ENCODE data around the gene TUT4. TPM values are rescaled to one million over a fixed set of nuclear protein-coding genes. Genes with fewer than 3 reads are reported as not detected.

TUT4 gene
- total RNA-seq, 1 experiment from 2014 or later = 67.4 TPM

GRCh38 chr1:52404116-52404974 is 148.5 kb downstream of the TUT4 start, which contains the start of the genes ORC1 and PRPF38A:
Gene ORC1 (minus strand): TSS chr1:52404423. CDS start chr1:52402223, 2,200 bp downstream.
Gene PRPF38A (plus strand): TSS chr1:52404602. CDS start chr1:52404750, 148 bp downstream.
- CTCF ChIA-PET = no interaction called here
- Histone ChIP-seq H3K4me3 (ENCODE audit: low read depth in 2 of 2, low read length in 2 of 2) (peak within 1 kb of the TSS; percentile 93 to 98), H3K9me3 (ENCODE audit: control insufficient read depth, insufficient read depth, low read depth, low read length) (no peaks in the 10 kb centered on the region), H3K4me1 (ENCODE audit: control insufficient read depth, insufficient read depth, low read length) (peaks cover 16% of the 10 kb centered on the region; the same call in 1 of the 2 replicates), H3K36me3 (ENCODE audit: control insufficient read depth, insufficient read depth, low read length) (peaks cover 13% of the 10 kb centered on the region), H3K27ac (ENCODE audit: low read length) (peak within 1 kb of the TSS; percentile 99), H3K27me3 (ENCODE audit: control insufficient read depth, insufficient read depth, low read length) (no peaks in the 10 kb centered on the region)
- BruUV-seq (replicated peaks) = TSS peak; percentile 88
- intact Hi-C loops (cut with micrococcal nuclease; ENCODE audit: unreplicated experiment) = no loop called here
- DNase-seq (ENCODE audit: low read depth, low spot score) (peak; percentile 82), ATAC-seq (peak; percentile 99)
- TF ChIP-seq CTCF (IDR thresholded peaks at IDR 0.05) (no peak; the same call in 1 of the 2 replicates), SIN3A (IDR thresholded peaks at IDR 0.05; ENCODE audit: borderline replicate concordance, insufficient read depth, low read depth, low read length) (peak; percentile 95; the same call in 1 of the 2 replicates), REST (IDR thresholded peaks at IDR 0.05; ENCODE audit: insufficient read depth in 1 of 2, low read depth in 2 of 2, low read length in 1 of 2) (no peak), POLR2AphosphoS5 (IDR thresholded peaks at IDR 0.05; ENCODE audit: low read depth, low read length) (peak; percentile 92)
- POLR2A ChIA-PET = interaction anchor here (0.5 kb wide), 1 partner anchor 292 kb away, joined by 8 read pairs; no protein-coding TSS in a partner anchor
- in situ Hi-C loops (cut with HindIII; ENCODE audit: low pct_unique_long_range_greater_than_20kb, low sequenced_read_pairs) = no loop called here

- peak overlapping the region; percentile 93 to 98 for H3K4me3 ChIP-seq (ENCODE audit: low read depth in 2 of 2, low read length in 2 of 2)
- intact Hi-C loops (cut with micrococcal nuclease; ENCODE audit: unreplicated experiment) (no loop called here), in situ Hi-C loops (cut with HindIII; ENCODE audit: low pct_unique_long_range_greater_than_20kb, low sequenced_read_pairs) (no loop called here)
- TSS peak; percentile 74 for BruUV-seq (replicated peaks)
- TF ChIP-seq TCF7L2 (IDR thresholded peaks at IDR 0.05; ENCODE audit: low read depth, low read length) = no peak
- TF ChIP-seq CTCF (IDR thresholded peaks at IDR 0.05) = no peak
- TF ChIP-seq SIN3A (IDR thresholded peaks at IDR 0.05; ENCODE audit: borderline replicate concordance, insufficient read depth, low read depth, low read length) = no peak
- no peak for TF ChIP-seq REST (IDR thresholded peaks at IDR 0.05; ENCODE audit: insufficient read depth in 1 of 2, low read depth in 2 of 2, low read length in 1 of 2)
- no peak for TF ChIP-seq POLR2AphosphoS5 (IDR thresholded peaks at IDR 0.05; ENCODE audit: low read depth, low read length)
- H3K27ac ChIP-seq (ENCODE audit: low read length) = peak overlapping the region; percentile 99
- CTCF ChIA-PET = no interaction called here
- POLR2A ChIA-PET = interaction anchor here (0.6 kb wide), 1 partner anchor 1116 kb away, joined by 3 read pairs; no protein-coding TSS in a partner anchor
- DNase-seq (ENCODE audit: low read depth, low spot score) = peak; percentile 46
- H3K9me3 ChIP-seq (ENCODE audit: control insufficient read depth, insufficient read depth, low read depth, low read length) = no peaks in the 10 kb centered on the region
- peak; percentile 68 for ATAC-seq
- H3K36me3 ChIP-seq (ENCODE audit: control insufficient read depth, insufficient read depth, low read length) = peaks cover 9% of the 10 kb centered on the region
- H3K4me1 ChIP-seq (ENCODE audit: control insufficient read depth, insufficient read depth, low read length) = peaks cover 16% of the 10 kb centered on the region; the same call in 1 of the 2 replicates
- no peaks in the 10 kb centered on the region for H3K27me3 ChIP-seq (ENCODE audit: control insufficient read depth, insufficient read depth, low read length)
Observed at GRCh38 chr1:52403566-52404115, 149.3 kb downstream of the TUT4 start.

Data from Panc1 (cell line).